GM19035 (cell line): ENCODE measurements around the gene IL2RG.

ENCODE experiments used
- ATAC-seq: cut with Tn5 transposase; IDR thresholded peaks from one replicate; pipeline ENCODE4 v1.9.1; 2021; ENCODE audit not compliant: unreplicated experiment

Gene IL2RG

GRCh38 chrX:71081330-71082123 lies 29.9 kb downstream of the IL2RG start:
- no peak for ATAC-seq

- ATAC-seq, result no peak
Measured at GRCh38 chrX:71070531-71070930, 40.8 kb downstream of the IL2RG start.

DNA sequence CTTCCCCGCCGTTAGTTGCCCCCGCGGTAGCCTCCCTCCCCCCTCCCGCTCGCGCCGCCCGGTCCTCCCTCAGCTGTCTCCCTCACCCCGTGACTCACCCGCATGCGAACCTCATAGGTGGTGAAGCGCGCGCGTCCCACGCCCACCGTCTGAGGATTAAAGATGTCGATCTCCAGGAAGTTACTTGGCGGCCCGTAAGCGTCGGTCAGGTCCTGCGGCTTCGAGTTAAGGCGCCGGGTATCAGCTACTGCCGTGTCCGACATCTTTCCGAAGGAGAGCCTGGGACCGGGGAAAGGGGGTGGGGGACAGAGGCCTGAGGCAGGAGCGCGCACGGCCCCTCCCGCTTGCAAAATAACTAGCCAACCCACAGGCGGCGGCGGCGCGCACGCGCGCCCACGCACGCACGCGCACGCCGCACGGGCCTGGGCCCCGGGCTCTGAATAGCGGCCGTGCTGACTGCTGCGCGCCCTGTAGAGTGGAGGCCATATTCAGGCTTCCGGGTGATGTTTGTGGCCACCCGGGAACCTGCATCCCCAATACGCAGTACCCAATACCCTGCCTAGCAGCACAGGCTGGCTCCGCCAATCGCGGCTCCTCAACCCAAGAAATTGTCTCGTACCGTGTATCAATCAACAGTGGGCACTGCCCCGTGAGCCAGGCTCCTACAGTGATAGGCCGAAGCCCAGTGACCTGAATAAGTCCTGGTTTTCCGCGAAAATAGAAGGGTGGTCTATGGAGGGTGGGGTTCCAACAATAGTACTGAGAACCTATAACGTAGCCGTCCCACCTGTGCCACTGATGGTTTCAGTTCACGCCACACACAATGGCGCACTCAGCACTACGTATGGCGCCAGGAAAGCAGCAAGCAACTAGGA lies 43.1 kb downstream of the IL2RG start, which contains the start of gene SNX12:
Gene SNX12, minus strand, starts transcription at position 291 of the 875 bp plus-strand sequence. Its CDS starts 28 bp downstream, at position 263.
- peak; percentile 94 for ATAC-seq

- ATAC-seq, result no peak
Measured at GRCh38 chrX:71067712-71068043, 43.7 kb downstream of the IL2RG start.

GRCh38 chrX:71067089-71067488 lies 44.3 kb downstream of the IL2RG start:
- ATAC-seq, result no peak

- no peak for ATAC-seq
Measured at GRCh38 chrX:71060127-71060526, 51.2 kb downstream of the IL2RG start.

GRCh38 chrX:71057848-71058530 lies 53.4 kb downstream of the IL2RG start:
- no peak for ATAC-seq
